Umbilical cord (tissue), 2 donors: Measurements from ENCODE around the gene IGFBPL1. TPM values are rescaled to one million over a fixed set of nuclear protein-coding genes. Genes with fewer than 3 reads are reported as not detected.
"Not testable (repeated sequence)": the region's sequence is repeated elsewhere in the genome, so short reads cannot be mapped to it uniquely, and the experiment has no call there.

Experiments
- DNase-seq: peaks from one replicate; pipeline ENCODE4 v3.0.0-alpha.2; 2015; ENCODE audit warnings: low spot score
- total RNA-seq: library from RNA; depleted of rRNA; stranded (reverse); fragments of >200 nt; gene quantifications from one replicate; pipeline ENCODE4 v1.2.3, GENCODE V29; 2014; ENCODE audit warnings: low replicate concordance; ENCODE audit not compliant: insufficient read depth

IGFBPL1 gene
- total RNA-seq: 2.9 TPM

GRCh38 chr9:38423973-38424843 lies at the start of gene IGFBPL1:
TSS of gene IGFBPL1 (minus strand) at chr9:38424454. CDS start at chr9:38424424, 30 bp downstream.
- peak; percentile 32 for DNase-seq

GRCh38 chr9:38472583-38473249 lies 48.5 kb upstream of the IGFBPL1 start:
- DNase-seq: not testable (repeated sequence)

GRCh38 chr9:38467404-38467803 lies 43.1 kb upstream of the IGFBPL1 start:
- no peak for DNase-seq

GRCh38 chr9:38453835-38454234 lies 29.6 kb upstream of the IGFBPL1 start:
- DNase-seq: no peak

GRCh38 chr9:38451162-38451561 lies 26.9 kb upstream of the IGFBPL1 start:
- DNase-seq: no peak

- DNase-seq: no peak
Measured at GRCh38 chr9:38447703-38448102, 23.4 kb upstream of the IGFBPL1 start.

- no peak for DNase-seq
Measured at GRCh38 chr9:38445154-38446043, 21.1 kb upstream of the IGFBPL1 start.

GRCh38 chr9:38443597-38443996 lies 19.3 kb upstream of the IGFBPL1 start:
- no peak for DNase-seq

- DNase-seq: no peak
Measured at GRCh38 chr9:38443181-38443580, 18.9 kb upstream of the IGFBPL1 start.

GRCh38 chr9:38442473-38443096 lies 18.3 kb upstream of the IGFBPL1 start:
- no peak for DNase-seq

- no peak for DNase-seq
Measured at GRCh38 chr9:38441347-38442085, 17.3 kb upstream of the IGFBPL1 start.

- no peak for DNase-seq
Measured at GRCh38 chr9:38440516-38440915, 16.3 kb upstream of the IGFBPL1 start.

- no peak for DNase-seq
Measured at GRCh38 chr9:38439916-38440301, 15.7 kb upstream of the IGFBPL1 start.

- DNase-seq: no peak
Measured at GRCh38 chr9:38439291-38439915, 15.1 kb upstream of the IGFBPL1 start.

GRCh38 chr9:38437193-38437823 lies 13.1 kb upstream of the IGFBPL1 start:
- DNase-seq: peak; percentile 59

GRCh38 chr9:38436708-38437107 lies 12.5 kb upstream of the IGFBPL1 start:
- DNase-seq: no peak

- DNase-seq: no peak
Measured at GRCh38 chr9:38435521-38435920, 11.3 kb upstream of the IGFBPL1 start.

- DNase-seq: peak; percentile 63
Measured at GRCh38 chr9:38434853-38435252, 10.6 kb upstream of the IGFBPL1 start.

- DNase-seq: no peak
Measured at GRCh38 chr9:38434365-38434764, 10.1 kb upstream of the IGFBPL1 start.
